ENCODE results near the gene PHACTR1.

Gene PHACTR1

GRCh38 chr6:13248053-13248452, 531.5 kb downstream of the PHACTR1 start:
- peak; percentile 79 for DNase-seq (ENCODE audit: extremely low read depth, low read depth)
- no peak for TF ChIP-seq CTCF (IDR thresholded peaks at IDR 0.05; ENCODE audit: low read depth, low read length, missing control alignments)

GRCh38 chr6:13248584-13248985, 532.0 kb downstream of the PHACTR1 start:
- no peak overlapping the region for H3K4me3 ChIP-seq (replicated peaks; ENCODE audit: low read depth, low read length)
- TF ChIP-seq CTCF (IDR thresholded peaks at IDR 0.05; ENCODE audit: low read depth, low read length, missing control alignments), result no peak
- DNase-seq (ENCODE audit: extremely low read depth, low read depth), result no peak

More at GRCh38 chr6:13248053-13248452, 531.5 kb downstream of the PHACTR1 start:
- H3K4me3 ChIP-seq (replicated peaks; ENCODE audit: low read depth, low read length), result no peak overlapping the region

- H3K4me3 ChIP-seq (replicated peaks; ENCODE audit: low read depth, low read length), result no peak overlapping the region
- TF ChIP-seq CTCF (IDR thresholded peaks at IDR 0.05; ENCODE audit: low read depth, low read length, missing control alignments), result no peak
- no peak for DNase-seq (ENCODE audit: extremely low read depth, low read depth)
Measured at GRCh38 chr6:13248994-13249393, 532.4 kb downstream of the PHACTR1 start.

GRCh38 chr6:13249817-13250216, 533.2 kb downstream of the PHACTR1 start:
- H3K4me3 ChIP-seq (replicated peaks; ENCODE audit: low read depth, low read length), result no peak overlapping the region
- DNase-seq (ENCODE audit: extremely low read depth, low read depth), result no peak
- TF ChIP-seq CTCF (IDR thresholded peaks at IDR 0.05; ENCODE audit: low read depth, low read length, missing control alignments), result no peak

- no peak for TF ChIP-seq CTCF (IDR thresholded peaks at IDR 0.05; ENCODE audit: low read depth, low read length, missing control alignments)
- H3K4me3 ChIP-seq (replicated peaks; ENCODE audit: low read depth, low read length), result no peak overlapping the region
- DNase-seq (ENCODE audit: extremely low read depth, low read depth), result no peak
Measured at GRCh38 chr6:13250703-13251102, 534.1 kb downstream of the PHACTR1 start.

GRCh38 chr6:13251242-13251641, 534.7 kb downstream of the PHACTR1 start:
- H3K4me3 ChIP-seq (replicated peaks; ENCODE audit: low read depth, low read length), result no peak overlapping the region
- TF ChIP-seq CTCF (IDR thresholded peaks at IDR 0.05; ENCODE audit: low read depth, low read length, missing control alignments), result no peak
- no peak for DNase-seq (ENCODE audit: extremely low read depth, low read depth)

- H3K4me3 ChIP-seq (replicated peaks; ENCODE audit: low read depth, low read length), result no peak overlapping the region
- TF ChIP-seq CTCF (IDR thresholded peaks at IDR 0.05; ENCODE audit: low read depth, low read length, missing control alignments), result no peak
- DNase-seq (ENCODE audit: extremely low read depth, low read depth), result no peak
Measured at GRCh38 chr6:13252790-13253189, 536.2 kb downstream of the PHACTR1 start.
